Measurements from ENCODE around the gene CHRNA4.

The CHRNA4 gene

GRCh38 chr20:63345328-63346100 is 15.6 kb downstream of the CHRNA4 start:
- Histone ChIP-seq H3K9me2 (replicated peaks; ENCODE audit: control insufficient read depth, low read length) (no peaks in the 10 kb centered on the region), H3K36me3 (ENCODE audit: control insufficient read depth, low read length) (no peaks in the 10 kb centered on the region), H3K4me2 (ENCODE audit: low read length) (no peak overlapping the region), H3K79me2 (ENCODE audit: control insufficient read depth, low read length) (no peaks in the 10 kb centered on the region), H4K20me1 (ENCODE audit: control insufficient read depth, insufficient read depth, low read depth, low read length) (no peaks in the 10 kb centered on the region), H3K27ac (ENCODE audit: low read depth, low read length) (no peak overlapping the region), H3F3A (ENCODE audit: control insufficient read depth, insufficient read depth) (no peaks in the 10 kb centered on the region), H3K4me1 (ENCODE audit: control insufficient read depth, low read length) (no peaks in the 10 kb centered on the region), H3K4me3 (ENCODE audit: low read length) (no peak overlapping the region), H3K9me3 (ENCODE audit: control insufficient read depth, insufficient read depth, low read length) (peaks cover 6% of the 10 kb centered on the region; the same call in 1 of the 2 replicates), H3K27me3 (ENCODE audit: control insufficient read depth, low read length) (no peaks in the 10 kb centered on the region)
- TF ChIP-seq CTCF (IDR thresholded peaks at IDR 0.05; ENCODE audit: low read depth, low read length, poor library complexity, severe bottlenecking) (no peak), EZH2phosphoT487 (IDR thresholded peaks at IDR 0.05; ENCODE audit: borderline replicate concordance, low read length) (no peak)

- H3K4me2 ChIP-seq (ENCODE audit: low read length), result no peak overlapping the region
- H3K4me1 ChIP-seq (ENCODE audit: control insufficient read depth, low read length), result no peaks in the 10 kb centered on the region
- H3K4me3 ChIP-seq (ENCODE audit: low read length), result no peak overlapping the region
- H3K27me3 ChIP-seq (ENCODE audit: control insufficient read depth, low read length), result no peaks in the 10 kb centered on the region
- no peaks in the 10 kb centered on the region for H3F3A ChIP-seq (ENCODE audit: control insufficient read depth, insufficient read depth)
- no peak for TF ChIP-seq CTCF (IDR thresholded peaks at IDR 0.05; ENCODE audit: low read depth, low read length, poor library complexity, severe bottlenecking)
- TF ChIP-seq EZH2phosphoT487 (IDR thresholded peaks at IDR 0.05; ENCODE audit: borderline replicate concordance, low read length), result no peak
- no peak overlapping the region for H3K27ac ChIP-seq (ENCODE audit: low read depth, low read length)
- no peaks in the 10 kb centered on the region for H3K36me3 ChIP-seq (ENCODE audit: control insufficient read depth, low read length)
- no peaks in the 10 kb centered on the region for H4K20me1 ChIP-seq (ENCODE audit: control insufficient read depth, insufficient read depth, low read depth, low read length)
- no peaks in the 10 kb centered on the region for H3K79me2 ChIP-seq (ENCODE audit: control insufficient read depth, low read length)
- no peaks in the 10 kb centered on the region for H3K9me2 ChIP-seq (replicated peaks; ENCODE audit: control insufficient read depth, low read length)
- peaks cover 3% of the 10 kb centered on the region; the same call in 1 of the 2 replicates for H3K9me3 ChIP-seq (ENCODE audit: control insufficient read depth, insufficient read depth, low read length)
Observed at GRCh38 chr20:63344616-63345327, 16.4 kb downstream of the CHRNA4 start.

GRCh38 chr20:63343460-63344445 is 17.4 kb downstream of the CHRNA4 start:
- no peaks in the 10 kb centered on the region for H3K9me2 ChIP-seq (replicated peaks; ENCODE audit: control insufficient read depth, low read length)
- no peaks in the 10 kb centered on the region for H3K27me3 ChIP-seq (ENCODE audit: control insufficient read depth, low read length)
- no peaks in the 10 kb centered on the region for H3K79me2 ChIP-seq (ENCODE audit: control insufficient read depth, low read length)
- no peak overlapping the region for H3K27ac ChIP-seq (ENCODE audit: low read depth, low read length)
- H3K4me1 ChIP-seq (ENCODE audit: control insufficient read depth, low read length), result no peaks in the 10 kb centered on the region
- no peaks in the 10 kb centered on the region for H4K20me1 ChIP-seq (ENCODE audit: control insufficient read depth, insufficient read depth, low read depth, low read length)
- no peaks in the 10 kb centered on the region for H3F3A ChIP-seq (ENCODE audit: control insufficient read depth, insufficient read depth)
- no peak overlapping the region for H3K4me3 ChIP-seq (ENCODE audit: low read length)
- no peaks in the 10 kb centered on the region for H3K36me3 ChIP-seq (ENCODE audit: control insufficient read depth, low read length)
- TF ChIP-seq EZH2phosphoT487 (IDR thresholded peaks at IDR 0.05; ENCODE audit: borderline replicate concordance, low read length) (no peak), CTCF (IDR thresholded peaks at IDR 0.05; ENCODE audit: low read depth, low read length, poor library complexity, severe bottlenecking) (no peak)
- H3K9me3 ChIP-seq (ENCODE audit: control insufficient read depth, insufficient read depth, low read length), result no peaks in the 10 kb centered on the region
- H3K4me2 ChIP-seq (ENCODE audit: low read length), result no peak overlapping the region

Measured in DOHH2 (cell line).